ENCODE measurements around the gene GSE1.

The GSE1 gene

GRCh38 chr16:85645021-85645589 lies 32.0 kb downstream of the GSE1 start:
- DNase-seq (ENCODE audit: low read depth, low spot score) = no peak

- DNase-seq (ENCODE audit: low read depth, low spot score) = no peak
These were observed 33.3 kb downstream of the GSE1 start for GRCh38 chr16:85646358-85646907.

- DNase-seq (ENCODE audit: low read depth, low spot score) = no peak
These were observed 33.9 kb downstream of the GSE1 start for GRCh38 chr16:85646976-85647375.

GRCh38 chr16:85648070-85648714 lies 35.1 kb downstream of the GSE1 start:
- no peak for DNase-seq (ENCODE audit: low read depth, low spot score)

GRCh38 chr16:85648805-85649204 lies 35.7 kb downstream of the GSE1 start:
- no peak for DNase-seq (ENCODE audit: low read depth, low spot score)

- DNase-seq (ENCODE audit: low read depth, low spot score) = no peak
These were observed 36.5 kb downstream of the GSE1 start for GRCh38 chr16:85649411-85650134.

GRCh38 chr16:85650135-85650843 lies 37.2 kb downstream of the GSE1 start:
- DNase-seq (ENCODE audit: low read depth, low spot score) = no peak

GRCh38 chr16:85650844-85651628 lies 37.9 kb downstream of the GSE1 start:
- DNase-seq (ENCODE audit: low read depth, low spot score) = no peak

GRCh38 chr16:85651629-85652430 lies 38.7 kb downstream of the GSE1 start:
- no peak for DNase-seq (ENCODE audit: low read depth, low spot score)

GRCh38 chr16:85652431-85653221 lies 39.5 kb downstream of the GSE1 start:
- no peak for DNase-seq (ENCODE audit: low read depth, low spot score)

GRCh38 chr16:85653290-85653891 lies 40.3 kb downstream of the GSE1 start:
- DNase-seq (ENCODE audit: low read depth, low spot score) = no peak

- no peak for DNase-seq (ENCODE audit: low read depth, low spot score)
These were observed 41.4 kb downstream of the GSE1 start for GRCh38 chr16:85654251-85655095.

GRCh38 chr16:85655216-85656129 lies 42.4 kb downstream of the GSE1 start:
- no peak for DNase-seq (ENCODE audit: low read depth, low spot score)

- DNase-seq (ENCODE audit: low read depth, low spot score) = no peak
These were observed 43.5 kb downstream of the GSE1 start for GRCh38 chr16:85656351-85657266.

- no peak for DNase-seq (ENCODE audit: low read depth, low spot score)
These were observed 44.1 kb downstream of the GSE1 start for GRCh38 chr16:85657267-85657650.

- no peak for DNase-seq (ENCODE audit: low read depth, low spot score)
These were observed 44.9 kb downstream of the GSE1 start for GRCh38 chr16:85657996-85658395.

Measured in activated CD4-positive, CD25-positive, alpha-beta regulatory T cell treated with anti-CD3 and anti-CD28 coated beads, Interleukin-2, amount 50 U/mL, for 16 hours (primary cell).